Brain pericyte (primary cell): ENCODE results near the gene GAN.
"Not testable (repeated sequence)": the region's sequence is repeated elsewhere in the genome, so short reads cannot be mapped to it uniquely, and the experiment has no call there.

ENCODE experiments used
- DNase-seq: peaks from one replicate; pipeline ENCODE4 v3.0.0-alpha.2; 2012; ENCODE audit warnings: low read depth, low spot score

The GAN gene

DNA sequence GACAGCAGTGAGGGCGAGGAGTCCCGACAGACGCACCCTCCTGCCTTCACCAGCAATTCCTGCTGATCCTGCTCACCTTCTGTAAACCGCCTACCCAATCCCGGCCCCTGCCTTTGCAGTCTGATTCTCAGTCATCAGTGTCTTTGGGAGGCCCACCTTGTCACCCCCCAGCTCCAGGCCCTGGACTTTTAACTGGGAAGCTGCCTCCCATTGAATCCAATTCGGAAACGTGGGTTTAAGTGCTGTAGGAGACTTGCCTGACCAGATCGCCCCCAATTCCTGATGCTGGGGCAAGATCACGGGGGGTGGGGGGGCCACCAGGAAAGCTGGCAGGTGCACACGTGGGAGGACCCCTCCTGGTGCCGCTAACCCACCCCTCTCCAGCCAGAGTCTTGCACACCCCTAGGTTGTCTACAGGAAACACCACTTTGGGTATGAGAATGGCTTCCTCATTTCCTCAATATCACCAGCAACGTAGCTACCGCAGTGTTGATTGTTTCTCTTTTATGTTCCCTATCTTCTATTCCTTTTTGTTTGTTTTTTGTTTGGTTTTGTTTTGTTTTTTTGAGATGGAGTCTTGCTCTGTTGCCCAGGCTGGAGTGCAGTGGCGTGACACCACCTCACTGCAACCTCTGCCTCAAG is 83.2 kb downstream of the GAN start:
- no peak for DNase-seq

DNA sequence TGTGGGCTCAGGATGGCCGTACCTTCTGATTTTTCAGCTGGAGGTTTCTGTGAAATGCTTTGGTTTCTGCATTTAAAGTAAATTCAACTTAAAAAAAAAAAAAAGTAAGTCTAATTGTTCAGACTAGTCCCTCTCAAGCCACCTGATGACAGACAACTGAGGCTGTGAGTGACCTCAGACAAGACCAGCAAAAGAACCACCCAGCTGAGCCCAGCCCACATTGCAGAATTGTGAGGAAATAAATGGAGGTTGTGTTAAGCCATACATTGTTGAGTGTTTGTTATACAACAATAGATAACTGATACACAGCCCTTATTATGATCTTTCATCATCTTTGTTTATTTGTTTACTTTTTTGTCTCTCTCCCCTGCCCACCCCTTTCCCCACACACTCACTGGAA is 85.1 kb downstream of the GAN start:
- DNase-seq = no peak

DNA sequence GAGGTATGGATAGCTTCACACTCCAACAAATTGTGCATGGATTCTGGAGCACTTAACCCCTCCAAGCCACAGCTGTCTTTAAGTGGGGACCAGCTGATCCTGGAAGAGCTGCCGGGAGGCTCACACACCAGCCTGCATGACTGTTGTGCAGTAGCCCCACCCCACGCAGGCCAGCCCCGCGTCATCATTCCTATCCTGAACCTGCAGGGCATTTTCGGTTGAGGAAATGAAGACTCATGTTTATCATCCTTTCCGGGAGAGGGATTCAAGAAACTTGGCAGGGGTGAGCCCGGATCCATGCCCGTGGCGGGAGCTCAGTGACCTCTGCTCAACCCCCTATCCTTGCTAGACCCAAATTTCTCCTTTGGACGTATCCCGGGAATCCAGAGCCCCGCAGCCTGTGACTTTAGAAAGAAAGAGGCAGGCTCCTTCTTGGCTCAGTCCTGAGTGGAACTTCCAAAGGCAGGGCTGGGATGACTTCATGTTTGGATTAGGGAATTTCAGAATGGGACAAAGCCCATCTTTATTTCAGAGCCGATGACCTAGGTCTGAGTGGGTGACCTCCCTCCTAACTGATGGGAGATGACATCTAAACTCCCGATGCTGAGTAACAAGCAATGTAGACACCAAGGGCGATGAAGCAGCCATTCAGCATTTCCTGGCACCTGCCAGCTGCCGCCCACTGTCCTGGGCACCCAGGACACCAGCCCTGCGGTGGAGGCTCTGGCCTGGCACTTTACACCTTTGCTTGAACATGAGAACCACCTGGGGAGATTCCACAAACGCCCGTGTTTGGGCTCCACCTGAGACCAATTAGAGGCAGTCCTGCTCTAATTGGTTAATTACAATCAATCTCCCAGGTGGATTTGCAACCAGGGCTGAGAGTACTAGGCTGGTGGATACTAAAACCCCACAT is 86.5 kb downstream of the GAN start:
- no peak for DNase-seq

DNA sequence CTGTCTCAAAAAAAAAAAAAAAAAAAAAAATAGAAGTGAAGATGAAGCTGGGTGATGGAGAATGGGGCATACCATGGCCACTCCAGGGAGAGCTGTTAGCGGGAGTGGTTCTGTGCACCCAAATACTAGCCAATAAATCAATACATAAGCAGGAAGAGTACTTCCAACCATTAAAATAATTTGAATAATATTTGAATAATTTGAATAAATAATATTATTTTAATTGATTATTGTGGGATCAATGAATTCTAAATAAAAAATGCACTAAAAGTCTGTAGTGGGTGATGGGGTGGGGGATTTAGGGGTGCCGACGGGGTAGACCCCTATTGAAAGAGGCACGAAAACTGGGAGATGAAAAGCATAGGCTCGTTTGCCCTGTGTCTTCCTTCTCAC is 88.4 kb downstream of the GAN start:
- no peak for DNase-seq

DNA sequence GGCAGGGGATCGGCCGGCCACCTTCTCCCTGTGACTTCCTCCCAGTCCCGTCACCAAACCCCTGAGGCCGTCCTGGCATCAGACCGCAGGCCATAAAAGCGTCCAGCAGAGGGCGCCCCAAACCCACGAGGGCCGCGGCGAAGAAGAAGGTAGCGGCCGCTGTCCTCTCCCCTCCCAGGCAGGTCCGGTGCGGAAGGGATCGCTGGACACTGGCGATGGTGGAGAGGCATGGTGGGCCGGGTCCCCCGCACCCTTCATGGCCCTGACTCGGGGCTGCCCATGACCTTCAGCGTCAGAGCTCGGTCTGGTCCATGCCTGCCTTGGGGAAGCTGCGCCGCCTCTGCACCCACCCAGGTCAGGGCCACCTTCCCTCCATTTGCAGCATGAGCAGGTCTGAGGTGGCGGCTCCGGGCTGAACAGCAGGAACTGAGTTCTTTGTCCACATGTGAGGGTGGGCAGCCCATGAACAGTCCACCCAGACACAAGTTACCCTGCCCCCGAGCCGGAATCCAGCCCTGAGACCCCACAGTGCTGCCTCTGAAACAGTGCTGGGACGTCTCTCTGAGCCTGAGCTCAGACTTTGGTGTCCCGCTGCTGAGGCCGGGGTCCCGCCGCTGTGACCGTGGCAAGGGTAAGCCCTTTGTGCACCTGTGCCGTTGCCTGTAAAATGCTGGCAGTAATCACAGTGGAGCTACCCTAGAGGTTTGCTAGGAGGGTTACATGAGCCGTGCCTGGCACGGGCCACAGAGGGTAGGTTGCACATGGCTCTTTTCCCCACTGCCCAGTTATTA is 89.0 kb downstream of the GAN start:
- DNase-seq = no peak

DNA sequence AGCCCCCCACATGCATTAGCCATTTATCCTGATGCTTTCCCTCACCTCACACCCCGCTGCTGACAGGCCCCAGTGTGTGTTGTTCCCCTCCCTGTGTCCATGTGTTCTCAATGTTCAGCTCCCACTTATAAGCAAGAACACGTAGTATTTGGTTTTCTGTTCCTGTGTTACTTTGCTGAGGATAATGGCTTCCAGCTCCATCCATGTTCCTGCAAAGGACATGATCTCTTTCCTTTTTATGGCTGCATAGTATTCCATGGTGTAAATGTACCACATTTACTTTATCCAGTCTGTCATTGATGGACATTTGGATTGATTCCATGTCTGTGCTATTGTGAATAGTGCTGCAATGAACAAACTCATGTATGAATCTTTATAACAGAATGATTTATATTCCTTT is 90.2 kb downstream of the GAN start:
- not testable (repeated sequence) for DNase-seq

DNA sequence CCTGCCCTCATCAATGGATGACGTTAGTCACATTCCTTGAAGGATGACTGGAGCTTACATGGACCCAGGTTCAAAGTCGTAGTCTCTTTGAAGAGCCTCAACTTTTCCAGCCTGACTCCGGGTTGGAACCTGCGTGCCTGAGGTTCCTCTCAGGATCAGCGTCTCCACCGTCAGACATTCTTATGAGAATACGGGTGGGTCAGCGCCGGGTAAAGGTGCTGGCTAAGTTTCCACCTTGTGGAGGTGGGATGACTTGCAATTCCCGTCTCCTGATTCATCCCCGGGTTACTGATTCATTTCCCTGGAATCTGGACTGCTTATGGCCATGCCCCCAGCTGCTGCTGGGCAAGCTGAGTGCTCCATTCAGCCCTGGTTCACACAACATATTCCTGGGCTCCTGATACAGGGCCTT is 90.9 kb downstream of the GAN start:
- no peak for DNase-seq

DNA sequence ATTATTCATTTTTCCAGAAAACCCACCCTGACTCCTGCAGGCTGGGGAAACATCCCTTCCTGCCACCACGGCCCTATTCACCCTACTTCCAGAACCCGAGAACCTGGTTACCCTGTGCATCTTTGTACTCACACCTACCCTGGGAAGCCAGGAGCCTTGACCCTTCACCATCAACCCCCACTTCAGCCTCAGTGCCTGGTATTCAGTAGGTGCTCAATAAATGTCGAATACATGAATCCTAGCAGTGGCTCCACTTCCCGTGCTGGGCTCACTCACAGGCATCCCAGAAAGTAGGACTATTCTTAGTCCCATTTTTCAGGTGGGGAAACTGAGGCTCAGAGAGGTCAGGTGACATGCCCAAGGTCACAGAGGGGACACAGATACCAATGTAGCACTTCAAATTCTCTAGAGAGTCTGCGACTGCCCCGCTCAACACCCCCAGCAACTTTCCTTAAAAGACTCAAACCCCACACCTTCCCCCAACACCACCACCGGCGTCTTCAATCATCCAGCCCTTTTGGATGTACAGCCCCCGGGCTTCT is 93.7 kb downstream of the GAN start:
- no peak for DNase-seq

DNA sequence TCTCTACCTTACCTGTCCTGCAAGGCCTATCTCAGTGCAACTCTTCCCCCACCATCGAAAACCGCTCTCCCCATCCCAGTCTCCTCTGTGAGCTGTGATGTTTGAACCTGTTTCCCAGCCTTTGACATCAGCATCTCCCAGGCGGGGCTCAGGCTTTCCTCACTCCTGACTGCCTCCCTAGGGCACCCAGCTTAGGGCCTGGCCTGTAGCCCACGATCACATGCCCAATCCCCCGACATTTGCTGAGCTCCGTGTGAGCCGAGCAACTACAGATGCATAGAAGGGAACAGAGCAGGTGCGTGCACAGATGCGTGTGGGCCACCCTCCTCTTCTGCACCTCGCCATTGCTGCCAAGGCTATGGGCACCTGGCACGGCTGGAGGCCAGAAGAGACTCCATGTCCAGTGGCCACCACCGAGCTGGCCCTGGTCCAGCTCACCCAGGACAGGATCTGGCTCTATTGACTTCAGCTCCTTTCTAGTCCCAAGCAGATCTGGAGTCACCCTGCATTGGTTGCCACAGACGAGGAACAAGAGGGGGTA is 94.3 kb downstream of the GAN start:
- DNase-seq = no peak

DNA sequence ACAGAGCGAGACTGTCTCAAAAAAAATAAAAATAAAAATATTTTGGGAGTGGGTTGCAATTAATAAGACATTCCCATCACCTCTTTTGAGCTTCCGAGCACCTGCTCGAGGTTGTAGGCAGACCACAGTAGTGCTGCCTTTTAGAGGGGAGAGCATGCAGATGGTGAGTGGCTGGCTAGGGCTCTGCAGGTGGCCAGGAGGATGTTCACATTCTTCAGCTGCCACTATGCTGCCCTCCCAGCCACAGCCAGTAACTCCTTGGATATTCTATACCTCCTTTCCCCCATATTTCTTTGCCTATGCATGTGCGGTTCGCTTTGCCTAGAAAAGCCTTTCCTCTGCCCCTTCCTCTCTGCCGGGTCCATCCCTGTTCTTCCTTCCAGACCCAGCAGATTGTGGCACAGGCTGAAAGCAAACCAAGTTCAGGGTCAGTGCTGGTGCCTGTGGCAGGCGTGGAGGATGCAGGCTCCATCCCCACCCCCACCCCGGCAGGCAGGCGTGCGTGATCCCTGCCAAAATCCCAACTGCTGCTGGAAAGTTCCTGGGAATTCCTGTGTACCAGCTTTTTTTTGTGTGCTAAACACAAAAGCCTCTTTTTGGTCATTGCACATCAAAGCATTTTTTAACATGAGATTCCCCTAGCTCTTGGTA is 96.0 kb downstream of the GAN start:
- DNase-seq = no peak

DNA sequence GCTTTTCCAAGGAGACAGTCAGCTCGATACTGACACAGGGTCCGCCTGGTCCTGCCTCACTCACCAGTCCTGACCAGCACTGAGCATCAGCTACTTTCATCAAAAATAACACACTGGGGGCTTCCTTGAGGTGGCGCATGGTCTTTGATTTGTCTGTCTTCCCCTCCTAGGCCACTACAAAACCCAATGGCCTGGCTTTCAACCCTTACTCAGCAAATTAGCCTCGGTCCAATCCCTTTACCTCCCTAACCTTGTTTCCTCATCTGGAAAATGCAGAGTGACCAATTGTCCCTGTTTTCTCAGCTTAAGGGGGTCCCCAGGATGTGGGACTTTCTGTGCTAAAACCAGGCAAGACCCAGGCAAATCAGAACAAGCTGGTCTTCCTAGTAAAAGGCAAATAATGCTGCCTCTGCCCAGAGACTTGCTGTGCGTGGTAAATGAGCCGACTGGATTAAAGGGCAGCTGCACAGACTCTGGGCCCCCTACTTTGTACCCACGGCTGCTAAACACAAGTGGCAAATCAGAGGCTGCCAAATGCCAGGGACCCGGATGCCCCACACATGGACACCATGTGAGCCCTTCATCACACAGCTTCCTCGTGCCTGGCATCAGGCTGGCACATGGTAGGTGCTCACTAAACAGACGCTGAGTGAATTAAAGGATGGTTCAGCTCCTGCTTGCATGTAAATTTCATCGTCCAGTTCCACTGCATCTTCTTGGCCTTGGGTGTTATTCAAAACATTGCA is 98.7 kb downstream of the GAN start:
- DNase-seq = no peak

DNA sequence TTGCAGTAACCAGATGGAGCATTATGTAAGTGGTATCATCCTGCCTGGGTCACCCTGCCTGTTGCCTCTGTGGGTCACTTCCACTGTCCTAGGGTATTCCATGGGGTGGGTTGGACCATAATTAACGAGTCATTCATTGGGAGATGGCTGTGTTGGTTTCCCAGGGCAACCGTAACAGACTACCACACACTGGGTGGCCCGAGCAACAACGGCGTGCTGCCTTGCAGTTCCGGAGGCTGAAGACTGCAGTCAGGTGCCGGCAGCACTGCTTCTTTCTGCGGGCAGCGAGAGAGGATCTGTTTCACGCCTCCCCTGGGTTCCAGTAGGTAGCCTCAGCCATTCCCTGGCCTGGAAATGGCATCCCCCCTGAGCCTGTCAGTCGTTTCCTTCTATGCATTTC is 101.0 kb downstream of the GAN start:
- no peak for DNase-seq

DNA sequence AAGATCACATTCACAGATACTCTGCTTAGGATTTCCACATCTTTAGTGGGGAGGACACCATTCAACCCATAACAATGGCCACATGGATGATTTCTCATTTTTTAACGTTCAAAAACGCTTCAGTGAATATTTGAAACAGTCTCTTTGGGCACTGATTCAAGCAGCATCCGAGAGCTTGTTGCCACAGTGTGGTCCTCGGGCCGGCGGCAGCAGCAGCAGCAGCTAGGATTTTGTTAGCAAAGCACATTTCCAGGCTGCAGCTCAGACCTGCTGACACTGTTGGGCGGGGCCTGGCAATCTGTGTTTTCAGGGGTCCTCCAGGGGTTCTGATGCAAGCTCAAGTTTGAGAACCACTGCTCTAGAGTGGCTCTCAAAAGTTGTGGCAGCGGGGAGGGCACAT is 102.0 kb downstream of the GAN start:
- DNase-seq = no peak

DNA sequence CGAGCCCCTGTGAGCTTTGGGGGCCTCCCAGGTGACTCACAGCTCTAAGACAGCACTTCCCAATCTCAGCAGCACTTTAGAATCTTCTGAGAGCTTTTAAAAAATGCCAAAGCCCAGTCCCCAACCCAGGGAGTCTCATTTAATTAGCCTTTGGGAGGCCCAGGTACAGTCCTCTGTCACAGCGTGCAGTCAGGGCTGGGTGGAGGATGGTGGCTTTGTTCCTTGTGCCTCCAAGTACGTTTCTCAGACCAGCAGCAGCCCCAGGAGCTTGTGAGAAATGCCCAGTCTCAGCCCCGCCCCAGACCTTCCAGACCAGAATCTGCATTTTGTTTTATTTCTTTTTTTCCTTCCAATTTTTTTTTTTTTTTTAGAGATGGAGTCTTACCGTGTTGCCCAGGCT is 102.4 kb downstream of the GAN start:
- DNase-seq = no peak

DNA sequence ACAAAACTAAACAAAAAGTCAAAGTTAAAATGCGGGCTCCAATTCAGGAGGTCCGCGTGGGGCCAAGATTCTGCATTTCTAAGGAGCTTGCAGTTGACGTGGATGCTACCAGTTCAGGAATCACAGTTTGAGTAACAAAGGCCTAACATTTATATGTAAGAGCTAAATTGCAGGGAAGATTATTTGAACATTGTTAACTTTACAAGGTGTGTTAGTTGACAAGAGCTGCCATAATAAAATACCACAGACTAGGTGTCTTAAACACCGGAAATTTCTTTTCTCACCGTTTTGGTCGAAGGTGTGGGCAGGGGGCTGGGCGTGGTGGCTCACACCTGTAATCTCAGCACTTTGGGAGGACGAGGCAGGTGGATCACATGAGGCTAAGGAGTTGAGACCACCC is 105.0 kb downstream of the GAN start:
- no peak for DNase-seq

DNA sequence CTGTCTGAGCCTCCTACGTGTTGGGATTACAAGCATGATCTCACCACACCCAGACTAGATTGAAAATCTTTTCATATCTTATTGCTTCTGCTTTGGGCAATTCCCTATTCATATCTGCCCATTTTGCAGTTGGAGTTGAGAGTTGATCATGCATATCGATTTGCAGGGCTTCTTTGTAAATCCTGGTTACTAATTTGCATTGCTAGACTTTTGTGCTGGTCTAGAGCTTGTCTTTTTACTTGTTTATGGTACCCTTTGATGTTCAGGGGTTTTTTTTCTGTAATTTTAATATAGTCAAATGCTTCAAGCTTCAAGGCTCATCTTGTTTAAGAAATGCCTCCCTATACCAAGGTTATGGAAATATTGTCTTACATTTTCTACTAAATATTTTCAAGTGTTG is 106.4 kb downstream of the GAN start:
- DNase-seq = no peak

DNA sequence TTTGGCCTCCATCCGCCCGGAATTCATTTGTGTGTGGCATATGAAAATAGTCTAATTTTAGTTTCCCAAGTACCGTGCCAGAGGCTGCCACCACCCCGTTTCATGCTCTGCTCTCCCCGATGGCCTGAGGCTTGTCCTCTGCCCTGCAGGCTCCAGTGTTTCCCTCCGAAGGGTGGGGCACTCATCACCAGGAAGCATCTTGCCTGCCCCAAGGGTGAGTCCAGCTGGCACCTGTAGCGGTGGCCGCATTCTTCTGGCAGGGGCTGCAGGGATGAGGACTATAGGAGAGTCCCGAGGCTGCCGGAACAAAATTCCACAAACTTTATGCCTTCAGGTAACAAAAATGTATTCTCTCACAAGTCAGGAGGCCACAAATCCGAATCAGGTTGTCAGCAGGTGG is 106.8 kb downstream of the GAN start:
- no peak for DNase-seq

DNA sequence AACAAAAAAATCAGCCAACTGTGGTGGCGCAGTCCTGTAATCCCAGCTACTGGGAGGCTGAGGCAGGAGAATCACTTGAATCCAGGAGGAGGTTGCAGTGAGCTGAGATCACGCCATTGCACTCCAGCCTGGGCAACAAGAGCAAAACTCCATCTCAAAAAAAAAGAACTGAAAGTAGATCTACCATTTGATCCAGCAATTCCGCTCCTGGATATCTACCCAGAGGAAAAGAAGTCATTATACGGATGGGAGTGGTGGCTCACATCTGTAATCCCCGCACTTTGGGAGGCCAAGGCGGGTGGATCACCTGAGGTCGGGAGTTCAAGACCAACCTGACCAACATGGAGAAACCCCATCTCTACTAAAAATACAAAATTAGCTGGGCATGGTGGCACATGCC is 107.4 kb downstream of the GAN start:
- not testable (repeated sequence) for DNase-seq

DNA sequence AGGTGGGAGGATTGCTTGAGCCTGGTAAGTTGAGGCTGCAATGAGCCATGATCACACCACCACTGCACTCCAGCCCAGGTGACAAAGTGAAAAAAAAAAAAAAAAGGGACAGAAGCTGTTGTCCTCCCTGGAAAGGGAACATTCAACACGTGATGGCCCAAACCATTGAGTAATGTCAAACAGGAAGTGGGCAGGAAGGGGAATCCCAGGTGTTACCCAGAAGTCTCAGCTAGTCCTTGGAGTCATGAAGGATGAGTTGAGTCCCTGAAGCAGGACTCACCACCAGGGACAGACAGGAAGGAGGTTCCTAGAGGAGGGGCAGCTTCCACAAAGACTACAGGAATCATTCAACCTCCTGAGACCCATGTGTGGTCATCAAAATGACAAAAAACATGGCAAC is 110.0 kb downstream of the GAN start:
- no peak for DNase-seq

DNA sequence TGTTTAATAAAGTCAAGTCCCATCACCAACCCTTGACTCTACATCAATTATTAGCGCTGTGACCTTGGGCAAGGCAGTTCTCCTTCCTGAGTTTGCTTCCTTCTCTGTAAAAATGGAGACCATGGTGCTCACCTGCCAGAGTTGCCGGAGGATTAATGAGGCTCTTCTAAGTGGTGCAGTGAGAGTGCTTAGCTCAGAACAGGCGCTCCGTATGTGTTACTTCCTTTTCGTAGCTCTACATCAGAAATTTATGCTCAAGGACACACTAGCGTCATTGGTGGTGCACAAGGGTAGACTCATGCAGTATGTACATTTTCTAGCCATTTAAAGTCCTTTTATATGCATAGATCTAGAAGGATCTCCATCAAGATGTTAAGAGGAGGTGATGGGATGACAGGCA is 112.5 kb downstream of the GAN start:
- no peak for DNase-seq

DNA sequence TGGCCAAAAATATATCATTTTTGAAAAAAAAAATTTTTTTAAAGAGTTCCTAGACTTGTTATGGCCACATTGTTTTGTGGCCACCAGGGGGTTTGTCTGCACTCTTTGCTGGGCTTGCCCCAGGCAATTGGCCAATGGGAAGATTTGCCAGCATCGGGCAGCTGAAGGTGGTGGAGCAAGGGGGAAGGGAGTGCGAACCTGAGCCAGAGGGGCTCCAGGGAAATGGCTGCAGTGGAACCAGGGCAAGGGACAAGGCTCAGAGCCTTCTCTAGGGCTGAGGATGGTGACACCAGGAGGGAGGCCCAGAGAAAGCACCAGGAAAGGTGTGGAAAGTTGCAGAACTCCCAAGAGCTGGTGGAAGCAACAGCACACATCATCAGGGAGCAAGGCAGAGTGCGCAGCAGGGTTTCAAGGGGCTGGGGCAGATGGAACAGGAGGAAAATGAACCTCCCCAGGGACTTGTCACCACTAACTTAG is 114.3 kb downstream of the GAN start:
- DNase-seq = no peak
